OCI-LY3 (cell line): ENCODE data around the gene NCKAP1.

ENCODE experiments used
- CTCF ChIP-seq: fragments of 200-600, 300-600 bp; sonication (generic); IDR thresholded peaks from 2 replicates; pipeline ENCODE4 v1.5.1; 2014; ENCODE audit warnings: antibody characterized with exemption, low read length, low read depth
- EZH2phosphoT487 ChIP-seq: fragments of 200-600 bp; shearing (Covaris generic); IDR thresholded peaks from 2 replicates; pipeline ENCODE4 v1.6.1; 2018; ENCODE audit warnings: antibody characterized with exemption, mixed run types, low read depth

DNA sequence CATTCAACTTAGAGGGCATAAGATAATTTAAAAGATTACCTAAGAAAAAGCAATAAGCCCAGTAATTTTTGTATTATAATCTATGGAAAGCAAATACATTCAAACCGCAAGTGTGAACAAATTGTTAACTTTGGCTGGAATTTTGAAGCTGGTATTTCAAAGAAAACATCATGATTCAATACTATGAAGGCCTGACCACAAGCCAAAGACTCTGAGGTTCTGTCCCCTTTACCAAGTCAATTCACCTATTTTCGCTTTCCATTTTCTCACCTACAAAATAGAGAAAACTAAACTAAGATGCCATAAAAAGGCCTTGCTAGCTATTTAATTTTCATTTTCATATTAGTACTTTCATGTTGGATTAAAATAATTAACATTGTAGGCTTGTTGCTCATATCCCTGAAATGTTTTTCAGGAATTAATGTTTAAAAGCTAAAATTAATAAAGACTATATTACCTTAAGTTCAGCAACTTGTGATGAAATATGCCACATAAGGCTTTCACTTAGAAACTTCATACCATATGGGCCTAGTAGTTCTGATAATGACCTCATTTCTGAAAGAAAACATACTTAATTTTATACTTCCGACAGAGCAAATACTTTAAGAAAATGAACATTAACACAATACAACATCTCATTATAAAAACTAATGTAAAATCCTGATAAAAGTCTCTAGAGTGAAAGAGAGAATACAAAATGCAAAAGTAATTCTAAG, 86.2 kb downstream of the NCKAP1 start:
- no peak for TF ChIP-seq CTCF
- TF ChIP-seq EZH2phosphoT487, result no peak
